Right atrium auricular region (tissue), 2 donors: ENCODE measurements around the gene LASP1. TPM values are rescaled to one million over a fixed set of nuclear protein-coding genes. Genes with fewer than 3 reads are reported as not detected.

Source experiments
- DNase-seq: peaks from one replicate; pipeline ENCODE4 v3.0.0-alpha.2; 2019; ENCODE audit warnings: low spot score
- H3K27ac ChIP-seq, 2 donors: fragments of 200-600 bp; sonication (generic); 1 replicate in 1 of 2; 2 replicates in 1 of 2; pipeline ENCODE4 v1.5.1; 2016 to 2019
- H3K27me3 ChIP-seq, 2 donors: fragments of 200-600 bp; sonication (generic); one replicate each; pipeline versions ENCODE4 v1.5.1 to v1.6.0; 2017 to 2019
- H3K36me3 ChIP-seq: fragments of 200-600 bp; sonication (generic); one replicate; pipeline ENCODE4 v1.5.1; 2016
- H3K4me1 ChIP-seq, 2 donors: fragments of 200-600 bp; sonication (generic); one replicate each; pipeline versions ENCODE4 v1.5.1 to v1.6.0; 2017 to 2019
- H3K4me3 ChIP-seq, 2 donors: fragments of 200-600 bp; sonication (generic); 1 replicate in 1 of 2; 2 replicates in 1 of 2; pipeline ENCODE4 v1.5.1; 2017 to 2019; ENCODE audit warnings: mild to moderate bottlenecking in 1 of 2, moderate library complexity in 1 of 2
- H3K9me3 ChIP-seq, 2 donors: fragments of 200-600 bp; sonication (generic); one replicate each; pipeline ENCODE4 v1.5.1; 2019
- total RNA-seq, 2 donors: library from RNA; depleted of rRNA; stranded (reverse); fragments of >200 nt; gene quantifications; one replicate each; pipeline ENCODE4 v1.1.0, GENCODE V29; 2016
- TF ChIP-seq, protein P1 (sequence below), 2 donors: fragments of 200-600 bp; sonication (generic); IDR thresholded peaks; one replicate each; pipeline ENCODE4 v1.5.1; 2019; ENCODE audit warnings: antibody characterized with exemption in 2 of 2

LASP1 gene
- total RNA-seq, 2 donors from 2014 or later, result 34.2 to 65.4 TPM

DNA sequence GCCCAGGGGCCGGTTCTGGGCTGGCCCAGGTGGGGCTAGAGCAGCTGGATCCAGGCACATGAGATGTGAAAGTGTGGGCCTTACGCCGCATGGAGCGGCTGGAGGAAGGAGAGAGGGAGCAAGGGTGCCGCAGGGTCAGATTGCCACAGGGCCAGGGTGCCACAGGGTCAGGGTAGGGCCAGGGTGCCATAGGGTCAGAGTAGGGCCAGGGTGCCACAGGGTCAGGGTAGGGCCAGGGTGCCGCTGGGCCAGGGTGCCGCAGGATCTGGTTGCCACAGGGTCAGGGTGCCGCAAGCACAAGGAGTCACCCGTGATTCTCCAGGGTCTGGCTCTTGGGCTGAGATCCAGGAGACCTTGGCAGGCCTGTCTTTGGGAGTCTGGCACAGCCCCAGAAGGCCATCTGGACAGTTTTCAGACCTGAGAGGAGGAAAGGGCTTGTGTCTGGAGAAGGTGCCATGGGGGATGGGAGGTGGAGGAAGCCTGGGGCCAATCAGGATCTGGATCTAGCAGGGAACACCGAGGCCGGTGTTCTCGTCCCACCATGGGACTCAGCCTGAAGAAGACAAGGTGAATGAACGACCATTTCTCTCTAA lies 42.5 kb downstream of the LASP1 start:
- H3K27me3 ChIP-seq, result no peaks in the 10 kb centered on the region
- TF ChIP-seq, protein P1, sequence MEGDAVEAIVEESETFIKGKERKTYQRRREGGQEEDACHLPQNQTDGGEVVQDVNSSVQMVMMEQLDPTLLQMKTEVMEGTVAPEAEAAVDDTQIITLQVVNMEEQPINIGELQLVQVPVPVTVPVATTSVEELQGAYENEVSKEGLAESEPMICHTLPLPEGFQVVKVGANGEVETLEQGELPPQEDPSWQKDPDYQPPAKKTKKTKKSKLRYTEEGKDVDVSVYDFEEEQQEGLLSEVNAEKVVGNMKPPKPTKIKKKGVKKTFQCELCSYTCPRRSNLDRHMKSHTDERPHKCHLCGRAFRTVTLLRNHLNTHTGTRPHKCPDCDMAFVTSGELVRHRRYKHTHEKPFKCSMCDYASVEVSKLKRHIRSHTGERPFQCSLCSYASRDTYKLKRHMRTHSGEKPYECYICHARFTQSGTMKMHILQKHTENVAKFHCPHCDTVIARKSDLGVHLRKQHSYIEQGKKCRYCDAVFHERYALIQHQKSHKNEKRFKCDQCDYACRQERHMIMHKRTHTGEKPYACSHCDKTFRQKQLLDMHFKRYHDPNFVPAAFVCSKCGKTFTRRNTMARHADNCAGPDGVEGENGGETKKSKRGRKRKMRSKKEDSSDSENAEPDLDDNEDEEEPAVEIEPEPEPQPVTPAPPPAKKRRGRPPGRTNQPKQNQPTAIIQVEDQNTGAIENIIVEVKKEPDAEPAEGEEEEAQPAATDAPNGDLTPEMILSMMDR (IDR thresholded peaks at IDR 0.05), result no peak
- H3K27ac ChIP-seq, result peak overlapping the region; percentile 27 to 32
- H3K4me1 ChIP-seq, result peaks cover 0 to 56% of the 10 kb centered on the region in 2 donors
- peaks cover 32% of the 10 kb centered on the region for H3K36me3 ChIP-seq
- H3K4me3 ChIP-seq, result no peak overlapping the region
- DNase-seq, result no peak
- H3K9me3 ChIP-seq, result no peaks in the 10 kb centered on the region

DNA sequence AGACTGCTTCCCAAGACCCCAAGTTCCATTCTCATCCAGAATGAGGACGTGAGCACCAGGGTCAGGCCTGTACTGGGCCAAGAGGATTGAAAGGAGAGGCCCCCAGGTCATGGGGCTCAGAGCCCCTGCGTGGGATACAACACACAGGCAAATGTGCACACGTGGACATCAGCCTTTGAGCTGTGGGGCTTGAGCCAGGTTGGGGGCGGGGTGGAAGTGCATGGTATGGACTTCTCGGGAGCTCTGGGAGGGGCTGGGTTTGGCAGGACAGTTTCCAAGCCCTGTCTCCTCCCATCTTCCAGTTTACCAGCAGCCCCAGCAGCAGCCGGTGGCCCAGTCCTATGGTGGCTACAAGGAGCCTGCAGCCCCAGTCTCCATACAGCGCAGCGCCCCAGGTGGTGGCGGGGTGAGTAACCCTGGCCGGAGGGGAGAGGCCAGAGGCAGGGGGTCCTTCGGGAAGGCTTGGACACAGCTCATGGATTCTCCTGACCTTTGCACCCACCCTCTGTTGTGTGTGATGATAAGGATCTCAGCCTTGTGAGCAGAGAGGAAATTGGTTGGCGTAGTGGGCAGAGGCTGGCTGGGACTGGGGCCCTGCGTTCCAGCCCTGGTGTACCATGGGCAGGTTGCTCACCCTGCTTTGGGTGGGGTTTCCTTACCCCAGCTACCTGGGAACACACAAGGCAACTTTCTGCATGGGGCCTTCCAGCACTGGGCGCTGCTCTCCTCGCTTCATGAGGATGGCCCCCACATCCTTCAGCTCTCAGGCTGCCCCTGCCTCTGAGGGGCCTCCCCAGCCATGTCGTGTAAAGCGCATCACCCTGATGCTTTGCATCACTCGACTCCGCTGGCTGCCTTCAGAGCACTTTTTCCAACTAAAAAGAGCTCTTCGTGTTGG lies 45.1 kb downstream of the LASP1 start:
- H3K36me3 ChIP-seq, result peaks cover 56% of the 10 kb centered on the region

DNA sequence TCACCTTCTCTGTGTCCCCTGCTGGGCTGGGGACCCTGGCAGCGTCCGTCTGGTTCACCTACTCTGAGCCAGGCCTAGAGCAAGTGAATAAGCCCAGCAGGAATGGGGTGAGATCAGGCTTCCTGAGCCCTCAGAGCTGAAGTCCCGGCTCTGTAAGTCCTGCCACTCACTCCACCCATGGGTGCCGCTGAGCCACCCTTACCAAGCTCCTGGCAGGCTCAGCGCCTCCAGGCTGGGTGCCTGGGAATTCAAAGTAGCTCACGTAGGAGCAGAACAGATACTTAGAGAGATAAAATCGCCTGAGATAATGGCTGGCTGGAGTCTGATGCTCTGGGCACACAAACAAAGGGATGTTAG lies 45.8 kb downstream of the LASP1 start:
- no peaks in the 10 kb centered on the region for H3K27me3 ChIP-seq
- H3K27ac ChIP-seq, result no peak overlapping the region
- peaks cover 56% of the 10 kb centered on the region for H3K36me3 ChIP-seq
- TF ChIP-seq, protein P1 (IDR thresholded peaks at IDR 0.05), result no peak
- H3K9me3 ChIP-seq, result no peaks in the 10 kb centered on the region
- DNase-seq, result peak; percentile 23
- peaks cover 0 to 45% of the 10 kb centered on the region in 2 donors for H3K4me1 ChIP-seq
- H3K4me3 ChIP-seq, result no peak overlapping the region

More for the DNA sequence above, 45.1 kb downstream of the LASP1 start:
- peak; percentile 23 for DNase-seq
- H3K27me3 ChIP-seq, result no peaks in the 10 kb centered on the region
- H3K9me3 ChIP-seq, result no peaks in the 10 kb centered on the region
- peaks cover 0 to 39% of the 10 kb centered on the region in 2 donors for H3K4me1 ChIP-seq
- H3K4me3 ChIP-seq, result no peak overlapping the region
- TF ChIP-seq, protein P1 (IDR thresholded peaks at IDR 0.05), result no peak
- H3K27ac ChIP-seq, result no peak overlapping the region

DNA sequence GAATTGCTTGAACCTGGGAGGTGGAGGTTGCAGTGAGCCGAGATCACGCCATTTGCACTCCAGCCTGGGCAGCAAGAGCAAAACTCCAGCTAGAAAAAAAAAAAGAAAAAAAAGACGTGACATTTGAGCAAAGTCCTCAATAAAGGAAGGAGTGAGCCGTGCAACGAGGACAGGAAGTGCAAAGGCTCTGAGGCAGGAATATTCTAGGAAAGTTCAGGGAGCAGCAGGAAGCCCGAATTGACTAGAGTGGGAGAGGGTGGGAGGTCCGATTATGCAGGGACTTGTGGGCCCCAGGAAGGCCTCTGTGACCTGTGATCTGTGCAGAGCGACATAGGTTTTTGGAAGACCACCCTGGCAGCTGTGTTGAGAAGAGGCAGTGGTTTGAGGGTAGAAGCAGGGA lies 46.9 kb downstream of the LASP1 start:
- DNase-seq, result peak; percentile 5
- H3K4me1 ChIP-seq, result peaks cover 0 to 49% of the 10 kb centered on the region in 2 donors
- no peak overlapping the region for H3K4me3 ChIP-seq
- H3K36me3 ChIP-seq, result peaks cover 56% of the 10 kb centered on the region
- no peaks in the 10 kb centered on the region for H3K9me3 ChIP-seq
- H3K27me3 ChIP-seq, result no peaks in the 10 kb centered on the region
- H3K27ac ChIP-seq, result no peak overlapping the region
- TF ChIP-seq, protein P1 (IDR thresholded peaks at IDR 0.05), result no peak

DNA sequence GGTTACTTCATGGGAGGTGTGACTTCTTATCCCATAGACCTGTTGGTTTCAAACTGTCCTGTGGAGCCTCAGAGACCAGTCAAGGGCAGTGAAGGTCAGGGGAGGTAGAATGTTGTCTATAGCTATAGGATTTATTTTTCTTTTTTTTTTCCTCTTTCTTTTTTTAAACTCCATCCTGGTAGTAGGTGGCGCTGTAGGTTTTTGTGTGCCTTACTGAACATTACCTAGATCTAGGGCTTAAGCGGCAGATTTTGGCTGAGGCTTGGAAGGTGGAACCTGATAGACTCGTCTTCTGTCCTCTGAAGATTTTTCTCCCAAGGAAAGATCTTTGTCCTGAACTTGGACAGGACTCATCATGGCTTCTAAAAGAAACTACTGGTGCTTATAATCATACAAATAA lies 47.4 kb downstream of the LASP1 start:
- Histone ChIP-seq H3K4me3 (no peak overlapping the region), H3K4me1 (peaks cover 0 to 49% of the 10 kb centered on the region in 2 donors), H3K27me3 (no peaks in the 10 kb centered on the region), H3K36me3 (peaks cover 56% of the 10 kb centered on the region), H3K27ac (no peak overlapping the region), H3K9me3 (no peaks in the 10 kb centered on the region)
- TF ChIP-seq, protein P1 (IDR thresholded peaks at IDR 0.05), result no peak
- DNase-seq, result no peak
